ENCODE data around the gene CMTM6. TPM values are rescaled to one million over a fixed set of nuclear protein-coding genes. Genes with fewer than 3 reads are reported as not detected.

CMTM6 gene
- total and polyA plus RNA-seq, 10 of the 15 experiments (the other 5 are each of a cell fraction or from before 2014, with no cell fraction given) = 27.1 to 97.3 (median 61.4) TPM

DNA sequence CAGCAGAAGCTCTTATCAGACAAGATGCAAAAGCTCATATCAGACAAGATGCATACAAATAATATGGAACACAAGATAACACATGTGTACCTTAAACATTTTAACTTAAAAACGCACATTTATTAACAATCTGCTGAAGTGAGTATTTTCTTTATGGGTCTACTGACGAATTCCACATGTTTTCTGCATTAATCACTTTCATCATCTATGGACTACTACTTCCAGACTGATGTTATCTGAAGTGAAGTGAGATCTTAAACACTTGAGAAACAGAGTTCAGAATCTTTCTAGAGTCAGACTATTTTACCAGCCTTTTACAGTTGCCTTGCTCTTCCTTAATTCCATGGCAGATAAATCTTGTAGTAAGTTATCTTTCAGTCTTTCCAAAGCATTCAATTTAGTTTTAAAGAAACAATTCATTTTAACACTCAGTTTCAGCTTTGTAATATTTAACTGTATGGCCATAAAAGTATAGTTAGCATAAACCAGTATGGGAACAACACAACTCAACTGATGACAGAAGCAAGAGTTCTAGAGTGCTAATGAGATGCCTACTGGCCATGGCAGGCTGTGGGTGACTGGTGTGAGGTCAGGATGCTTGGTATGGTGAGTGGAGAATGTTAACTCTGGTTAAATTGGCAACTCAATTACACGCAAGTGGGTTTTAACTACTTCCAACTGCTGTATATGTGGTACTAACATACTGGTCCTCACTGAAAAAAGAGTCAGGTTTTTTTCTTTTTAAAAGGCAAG lies 9.8 kb downstream of the CMTM6 start:
- ChIA-PET RAD21 (ENCODE audit: unreplicated experiment) (interaction anchor here (0.7 to 1.7 kb wide), 6 partner anchors 9 to 73 kb away, joined by 3 to 7 read pairs (median 4); partner anchors contain the start of gene CMTM6), SMC1A (ENCODE audit: uncharacterized antibody, unreplicated experiment) (interaction anchor here (0.8 to 2.6 kb wide), 12 partner anchors 9 to 123 kb away, joined by 3 to 18 read pairs (median 6); no protein-coding TSS in a partner anchor), POLR2A (interaction anchor here (0.6 to 2.0 kb wide), 6 partner anchors 11 to 962 kb away, joined by 3 to 4 read pairs (median 4); no protein-coding TSS in a partner anchor), CTCF (interaction anchor here (0.9 to 5.0 kb wide), 5 partner anchors 9 to 118 kb away, joined by 3 to 26 read pairs (median 10); partner anchors contain the start of gene CMTM6)
- Histone ChIP-seq H3K4me3 (no peak overlapping the region), H3K27ac (ENCODE audit: control insufficient read depth, insufficient read depth) (no peak overlapping the region), H3K27me3 (replicated peaks in 1 of 2; ENCODE audit: control insufficient read depth in 2 of 2, insufficient read depth in 2 of 2, low read length in 1 of 2) (no peaks in the 10 kb centered on the region), H3K4me1 (ENCODE audit: control insufficient read depth, insufficient read depth, low read length) (peaks cover 21% of the 10 kb centered on the region), H3K4me2 (ENCODE audit: control insufficient read depth, insufficient read depth) (no peak overlapping the region; the same call in none of the 2 replicates), H4K20me1 (ENCODE audit: control insufficient read depth, insufficient read depth) (no peaks in the 10 kb centered on the region), H3K9ac (ENCODE audit: control insufficient read depth, insufficient read depth, low read length) (no peak overlapping the region), H3K79me2 (ENCODE audit: control insufficient read depth, insufficient read depth, low read length) (peaks cover 5% of the 10 kb centered on the region), H3K36me3 (ENCODE audit: control insufficient read depth in 2 of 2, insufficient read depth in 2 of 2, low read length in 1 of 2) (no peaks in the 10 kb centered on the region), H2AFZ (ENCODE audit: control insufficient read depth, low read depth, low read length) (no peak overlapping the region), H3K9me3 (replicated peaks; ENCODE audit: control insufficient read depth, insufficient read depth, low read length) (no peaks in the 10 kb centered on the region)
- peak; percentile 64 for ATAC-seq
- FAIRE-seq = no peak
- BruUV-seq (replicated peaks) = no TSS peak
- WGBS (ENCODE audit: insufficient coverage, insufficient replicate concordance, low lambda C conversion rate, missing lambda C conversion rate) = 73% methylated on average over 3 of the region's 3 CpGs
- in situ Hi-C loops (cut with MboI) = no loop called here
- TF ChIP-seq FOXM1 (IDR thresholded peaks at IDR 0.05; ENCODE audit: low read depth, low read length) (no peak), SREBF1 (IDR thresholded peaks at IDR 0.05; ENCODE audit: low read length) (no peak), RB1 (IDR thresholded peaks at IDR 0.05; ENCODE audit: borderline replicate concordance) (no peak), STAT1 (conservative IDR thresholded peaks at IDR 0.05) (no peak), PBX3 (IDR thresholded peaks at IDR 0.05; ENCODE audit: insufficient replicate concordance, low read depth, low read length) (no peak), RELB (IDR thresholded peaks at IDR 0.05; ENCODE audit: low read depth) (no peak), NFYB (IDR thresholded peaks at IDR 0.05; ENCODE audit: insufficient read depth, low read depth, low read length) (no peak), HCFC1 (IDR thresholded peaks at IDR 0.05; ENCODE audit: low read length) (no peak), IRF5 (IDR thresholded peaks at IDR 0.05; ENCODE audit: borderline replicate concordance) (no peak), SIX5 (IDR thresholded peaks at IDR 0.05; ENCODE audit: low read depth, low read length, severe bottlenecking) (no peak), SMC3 (IDR thresholded peaks at IDR 0.05; ENCODE audit: borderline replicate concordance, low read length) (no peak)
- TF ChIP-seq, protein P1, sequence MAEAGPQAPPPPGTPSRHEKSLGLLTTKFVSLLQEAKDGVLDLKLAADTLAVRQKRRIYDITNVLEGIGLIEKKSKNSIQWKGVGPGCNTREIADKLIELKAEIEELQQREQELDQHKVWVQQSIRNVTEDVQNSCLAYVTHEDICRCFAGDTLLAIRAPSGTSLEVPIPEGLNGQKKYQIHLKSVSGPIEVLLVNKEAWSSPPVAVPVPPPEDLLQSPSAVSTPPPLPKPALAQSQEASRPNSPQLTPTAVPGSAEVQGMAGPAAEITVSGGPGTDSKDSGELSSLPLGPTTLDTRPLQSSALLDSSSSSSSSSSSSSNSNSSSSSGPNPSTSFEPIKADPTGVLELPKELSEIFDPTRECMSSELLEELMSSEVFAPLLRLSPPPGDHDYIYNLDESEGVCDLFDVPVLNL (IDR thresholded peaks at IDR 0.05; ENCODE audit: low read depth, low read length) = no peak
- intact Hi-C loops (cut with micrococcal nuclease; ENCODE audit: unreplicated experiment) = loop anchor here (2.0 kb wide), 1 partner anchor 24 kb away; no protein-coding TSS in a partner anchor
- DNase-seq (ENCODE audit: low read depth, low spot score) = no peak

Measured in GM12878 (cell line).